H1 (cell line): Measurements from ENCODE around the gene TOB1. TPM values are rescaled to one million over a fixed set of nuclear protein-coding genes. Genes with fewer than 3 reads are reported as not detected.
A peak's percentile ranks its signal among the peaks of the same experiment; 100 is the strongest.

ENCODE experiments used
- CTCF ChIA-PET: fragments of 300-600 bp; sonication (Branson Sonifier 250); formaldehyde crosslinking; loops from one replicate; lab custom pipeline; 2021; ENCODE audit not compliant: partially characterized antibody; lab: Charles Lee
- POLR2A ChIA-PET: fragments of 300-600 bp; sonication (Branson Sonifier 250); formaldehyde crosslinking; loops from one replicate; lab custom pipeline; 2021; ENCODE audit warnings: inconsistent platforms; ENCODE audit not compliant: partially characterized antibody; lab: Charles Lee
- DNase-seq, 2 experiments: peaks; one replicate each; pipeline versions ENCODE4 v3.0.0 to v3.0.0-alpha.2; 2010 to 2022; ENCODE audit warnings: low spot score in 2 of 2, low read depth in 1 of 2, mixed read lengths in 1 of 2
- FAIRE-seq: peaks from 2 replicates; lab custom pipeline; 2011; peaks lifted over from hg19 to GRCh38; lab: Jason Lieb, UNC
- H2AFZ ChIP-seq: 2 replicates; pipeline ENCODE4 v1.8.1; 2012; ENCODE audit warnings: low read length, inconsistent platforms
- H2AK5ac ChIP-seq: 2 replicates; pipeline ENCODE4 v1.6.1; 2013; ENCODE audit warnings: low read depth, low read length
- H2BK120ac ChIP-seq: replicated peaks from 2 replicates; pipeline ENCODE3; 2013; ENCODE audit warnings: low read depth, low read length, inconsistent platforms
- H2BK12ac ChIP-seq: 2 replicates; pipeline ENCODE4 v1.6.1; 2013; ENCODE audit warnings: low read depth, low read length
- H2BK15ac ChIP-seq: 2 replicates; pipeline ENCODE4 v1.6.1; 2013; ENCODE audit warnings: low read length
- H2BK20ac ChIP-seq: 2 replicates; pipeline ENCODE4 v1.6.1; 2013; ENCODE audit warnings: low read length
- H2BK5ac ChIP-seq: 2 replicates; pipeline ENCODE4 v1.6.1; 2013; ENCODE audit warnings: low read depth, low read length
- H3K14ac ChIP-seq: 2 replicates; pipeline ENCODE4 v1.6.1; 2013; ENCODE audit warnings: inconsistent platforms; ENCODE audit not compliant: insufficient read length
- H3K18ac ChIP-seq: 2 replicates; pipeline ENCODE4 v1.6.1; 2013; ENCODE audit warnings: low read length; ENCODE audit errors: extremely low read depth
- H3K23ac ChIP-seq: 2 replicates; pipeline ENCODE4 v1.6.1; 2013; ENCODE audit warnings: inconsistent platforms; ENCODE audit not compliant: insufficient read length
- H3K23me2 ChIP-seq: 2 replicates; pipeline ENCODE4 v1.6.1; 2013; ENCODE audit warnings: low read depth, low read length
- H3K27ac ChIP-seq: 2 replicates; pipeline ENCODE4 v1.6.1; 2011; ENCODE audit warnings: low read depth, low read length, inconsistent platforms
- H3K27me3 ChIP-seq, 4 experiments: replicated peaks in 1 of 4; 1 replicate in 1 of 4; 2 replicates in 3 of 4; pipeline versions ENCODE4 v1.6.1 to v1.8.1; 2011 to 2013; ENCODE audit warnings: low read length in 3 of 4, mild to moderate bottlenecking in 3 of 4, inconsistent platforms in 2 of 4, mixed read lengths in 2 of 4, moderate library complexity in 1 of 4; ENCODE audit not compliant: control insufficient read depth in 3 of 4, insufficient read depth in 3 of 4; ENCODE audit errors: extremely low read depth in 1 of 4
- H3K36me3 ChIP-seq, 4 experiments: 2 replicates each; pipeline versions ENCODE4 v1.6.1 to v1.8.1; 2011 to 2013; ENCODE audit warnings: mild to moderate bottlenecking in 4 of 4, low read length in 3 of 4, moderate library complexity in 2 of 4, control low read depth in 1 of 4, inconsistent platforms in 1 of 4; ENCODE audit not compliant: insufficient read depth in 4 of 4, control insufficient read depth in 2 of 4
- H3K4ac ChIP-seq: replicated peaks from 2 replicates; pipeline ENCODE3; 2013; ENCODE audit warnings: low read length, low read depth, mixed read lengths, inconsistent platforms; ENCODE audit not compliant: insufficient read length
- H3K4me1 ChIP-seq, 4 experiments: replicated peaks in 1 of 4; 1 replicate in 1 of 4; 2 replicates in 3 of 4; pipeline versions ENCODE4 v1.6.1 to v1.8.1; 2011 to 2013; ENCODE audit warnings: low read length in 3 of 4, inconsistent platforms in 2 of 4, mixed read lengths in 1 of 4; ENCODE audit not compliant: insufficient read depth in 4 of 4, control insufficient read depth in 3 of 4
- H3K4me2 ChIP-seq, 2 experiments: 2 replicates each; pipeline versions ENCODE4 v1.6.1 to v1.8.1; 2011 to 2013; ENCODE audit warnings: low read depth in 2 of 2, low read length in 2 of 2, control low read depth in 1 of 2, inconsistent platforms in 1 of 2, mild to moderate bottlenecking in 1 of 2; ENCODE audit not compliant: insufficient read depth in 1 of 2
- H3K4me3 ChIP-seq, 4 experiments: fragments of 200-600, 300-600 bp in 1 of 4; sonication (generic), shearing (Covaris generic), sonication (Bioruptor Twin) in 1 of 4; 2 replicates each; pipeline versions ENCODE4 v1.5.1 to v1.8.1; 2011 to 2016; ENCODE audit warnings: low read length in 4 of 4, low read depth in 3 of 4, control low read depth in 2 of 4, inconsistent platforms in 2 of 4, mild to moderate bottlenecking in 2 of 4, mixed read lengths in 1 of 4, moderate library complexity in 1 of 4; ENCODE audit not compliant: insufficient read depth in 2 of 4; ENCODE audit errors: extremely low read depth in 1 of 4
- H3K56ac ChIP-seq: replicated peaks from 2 replicates; pipeline ENCODE3; 2013; ENCODE audit warnings: low read depth, mild to moderate bottlenecking, mixed read lengths, low read length, inconsistent platforms; ENCODE audit not compliant: insufficient read length
- H3K79me1 ChIP-seq: 2 replicates; pipeline ENCODE4 v1.6.1; 2013; ENCODE audit warnings: low read depth, low read length, control low read depth
- H3K79me2 ChIP-seq, 2 experiments: 2 replicates each; pipeline versions ENCODE4 v1.6.1 to v1.8.1; 2012 to 2013; ENCODE audit warnings: low read length in 2 of 2, mild to moderate bottlenecking in 2 of 2, inconsistent platforms in 1 of 2; ENCODE audit not compliant: insufficient read depth in 2 of 2, control insufficient read depth in 1 of 2
- H3K9ac ChIP-seq, 4 experiments: replicated peaks in 1 of 4; 1 replicate in 1 of 4; 2 replicates in 3 of 4; pipeline versions ENCODE4 v1.6.1 to v1.8.1; 2011 to 2013; ENCODE audit warnings: low read depth in 3 of 4, low read length in 3 of 4, control low read depth in 2 of 4, mild to moderate bottlenecking in 2 of 4, moderate library complexity in 2 of 4, inconsistent platforms in 1 of 4; ENCODE audit errors: extremely low read depth in 1 of 4
- H3K9me3 ChIP-seq, 2 experiments: 2 replicates each; pipeline versions ENCODE4 v1.6.1 to v1.8.1; 2012 to 2013; ENCODE audit warnings: mild to moderate bottlenecking in 2 of 2, moderate library complexity in 2 of 2, control low read depth in 1 of 2, inconsistent platforms in 1 of 2, low read depth in 1 of 2, low read length in 1 of 2, mixed read lengths in 1 of 2; ENCODE audit not compliant: insufficient read depth in 2 of 2
- H4K20me1 ChIP-seq, 2 experiments: replicated peaks in 1 of 2; 2 replicates each; pipeline versions ENCODE3 to v1.8.1; 2011 to 2013; ENCODE audit warnings: inconsistent platforms in 2 of 2, low read length in 2 of 2, mild to moderate bottlenecking in 1 of 2; ENCODE audit not compliant: insufficient read depth in 2 of 2, control insufficient read depth in 1 of 2
- H4K5ac ChIP-seq: 2 replicates; pipeline ENCODE4 v1.6.1; 2013; ENCODE audit warnings: low read length, low read depth, mixed read lengths, inconsistent platforms; ENCODE audit not compliant: insufficient read length
- H4K8ac ChIP-seq: 2 replicates; pipeline ENCODE4 v1.8.0; 2013; ENCODE audit warnings: mild to moderate bottlenecking, moderate library complexity, low read length, inconsistent platforms; ENCODE audit not compliant: insufficient read depth; ENCODE audit errors: extremely low read depth
- H4K91ac ChIP-seq: replicated peaks from 2 replicates; pipeline ENCODE3; 2013; ENCODE audit warnings: low read length, mixed read lengths, inconsistent platforms; ENCODE audit not compliant: insufficient read length
- ASH2L ChIP-seq: fragments of 200-600, 300-600 bp; sonication (generic); IDR thresholded peaks from one replicate; pipeline ENCODE4 v1.7.1; 2017; ENCODE audit warnings: low read length
- BACH1 ChIP-seq: IDR thresholded peaks from 2 replicates; pipeline ENCODE4 v1.6.1; 2012; ENCODE audit warnings: low read length, improper control_type of control experiment
- CEBPB ChIP-seq: IDR thresholded peaks from 2 replicates; pipeline ENCODE4 v1.6.1; 2012; ENCODE audit warnings: low read depth, low read length
- EP300 ChIP-seq, 2 experiments: IDR thresholded peaks; 1 replicate in 1 of 2; 2 replicates in 1 of 2; pipeline ENCODE4 v1.6.1; 2011 to 2012; ENCODE audit warnings: low read depth in 2 of 2, low read length in 2 of 2, mild to moderate bottlenecking in 2 of 2, borderline replicate concordance in 1 of 2, inconsistent platforms in 1 of 2, moderate library complexity in 1 of 2
- GTF2F1 ChIP-seq: IDR thresholded peaks from 2 replicates; pipeline ENCODE4 v1.6.1; 2012; ENCODE audit warnings: low read depth, low read length, improper control_type of control experiment, borderline replicate concordance
- KDM4A ChIP-seq: IDR thresholded peaks from one replicate; pipeline ENCODE4 v1.7.1; 2012; ENCODE audit warnings: low read depth, mild to moderate bottlenecking, moderate library complexity, low read length, inconsistent platforms; ENCODE audit not compliant: severe bottlenecking
- PHF8 ChIP-seq: fragments of 200-600 bp; sonication (generic); conservative IDR thresholded peaks from 2 replicates; pipeline ENCODE4 v1.7.1; 2012; ENCODE audit warnings: low read depth, mild to moderate bottlenecking, inconsistent platforms, low read length, moderate library complexity
- RAD21 ChIP-seq, 2 experiments: IDR thresholded peaks in 1 of 2; conservative IDR thresholded peaks in 1 of 2; 2 replicates each; pipeline ENCODE4 v1.6.1; 2011; ENCODE audit warnings: low read depth in 2 of 2, low read length in 2 of 2, improper control_type of control experiment in 1 of 2, inconsistent platforms in 1 of 2, mild to moderate bottlenecking in 1 of 2, moderate library complexity in 1 of 2
- SAP30 ChIP-seq: fragments of 300-600 bp; sonication (generic); IDR thresholded peaks from 2 replicates; pipeline ENCODE4 v1.7.1; 2012; ENCODE audit warnings: low read length, moderate library complexity, mild to moderate bottlenecking, inconsistent platforms; ENCODE audit not compliant: insufficient read depth, insufficient replicate concordance
- SIRT6 ChIP-seq: IDR thresholded peaks from one replicate; pipeline ENCODE4 v1.7.1; 2012; ENCODE audit warnings: low read length, inconsistent platforms
- SP1 ChIP-seq: IDR thresholded peaks from 2 replicates; pipeline ENCODE4 v1.6.1; 2011; ENCODE audit warnings: low read depth, low read length
- TCF12 ChIP-seq: IDR thresholded peaks from 2 replicates; pipeline ENCODE4 v1.6.1; 2011; ENCODE audit warnings: low read depth, mild to moderate bottlenecking, low read length
- TEAD4 ChIP-seq: IDR thresholded peaks from 2 replicates; pipeline ENCODE4 v1.6.1; 2012; ENCODE audit warnings: low read depth, low read length, inconsistent platforms, mixed read lengths
- WGBS, 2 experiments: shearing (Covaris generic) in 1 of 2; methylation state at CpG; one replicate each; pipeline versions ENCODE4 v1.1.6 to v1.1.7; 2013 to 2015; ENCODE audit warnings: low lambda C conversion rate in 2 of 2, mixed read lengths in 2 of 2, inconsistent platforms in 1 of 2, low coverage in 1 of 2, missing lambda C conversion rate in 1 of 2; ENCODE audit not compliant: insufficient replicate concordance in 2 of 2, insufficient coverage in 1 of 2, insufficient read length in 1 of 2; ENCODE audit errors: extremely low coverage in 1 of 2, missing lambda C conversion rate in 1 of 2; 5-methylcytosine and 5-hydroxymethylcytosine counted together
- polyA plus RNA-seq, 7 experiments: library from polyadenylated mRNA; depleted of rRNA in 3 of 7; stranded (reverse) in 5 of 7; unstranded in 2 of 7; fragments of >200 nt in 5 of 7; fragments of 200-250 nt in 2 of 7; gene quantifications; 1 replicate in 5 of 7; 2 replicates in 1 of 7; 4 replicates in 1 of 7; pipeline versions ENCODE4 v1.2.1 to v1.2.3, GENCODE V29; 2011 to 2013; ENCODE audit warnings: missing spikeins in 2 of 7, mixed read lengths in 2 of 7
- total RNA-seq: library from RNA; stranded (reverse); fragmentation: NEBNext Ultra II Directional; extraction: Animal tissue kit (Norgen Biotek cat#: 25700); gene quantifications from 2 replicates; pipeline ENCODE4 v1.2.1, GENCODE V29; 2021

The TOB1 gene
- total and polyA plus RNA-seq, 2 of the 8 experiments (the other 6 are each of a cell fraction or from before 2014, with no cell fraction given), result 14.4 to 20.8 TPM

DNA sequence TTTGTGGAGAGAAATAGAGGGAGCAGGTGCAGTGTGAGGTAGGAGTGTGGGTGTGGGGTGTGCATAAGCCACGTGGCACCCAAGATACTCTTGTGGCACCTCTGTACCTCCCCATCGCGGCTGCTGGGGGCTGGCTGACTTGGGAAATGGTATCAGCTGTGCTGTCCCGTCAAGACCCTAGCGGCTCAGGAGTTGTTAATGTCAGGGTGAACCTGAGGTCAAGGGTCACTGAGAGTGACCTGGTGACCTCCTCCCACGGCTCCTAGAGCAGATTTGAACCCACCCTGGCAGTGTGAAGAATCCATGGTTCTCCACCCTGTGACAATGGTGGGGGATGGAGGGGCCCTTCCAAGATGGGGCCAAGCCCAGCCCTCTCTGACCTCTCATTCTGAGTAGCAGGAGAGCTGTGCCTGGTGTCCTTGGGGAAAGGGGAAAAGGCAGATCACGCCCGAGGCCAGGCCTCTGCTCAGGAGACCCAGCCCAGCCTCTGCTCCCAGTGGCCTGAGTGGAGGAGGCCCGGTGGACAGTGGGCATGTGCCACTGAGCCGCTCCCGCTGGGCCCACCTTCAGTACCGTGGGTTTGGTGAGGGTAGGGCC, 33.8 kb downstream of the TOB1 start:
- no peak overlapping the region for H3K27ac ChIP-seq
- peak overlapping the region; percentile 48; the same call in 1 of the 2 replicates for H3K18ac ChIP-seq
- no peak overlapping the region for H3K23ac ChIP-seq
- H2BK20ac ChIP-seq, result no peak overlapping the region
- ChIA-PET POLR2A (interaction anchor here (4.3 kb wide), 1 partner anchor 34 kb away, joined by 21 read pairs; the partner anchor contains the start of gene TOB1), CTCF (interaction anchor here (1.1 to 10.5 kb wide), 7 partner anchors 9 to 48 kb away, joined by 3 to 125 read pairs (median 4); no protein-coding TSS in a partner anchor)
- no peaks in the 10 kb centered on the region for H3K79me1 ChIP-seq
- H4K8ac ChIP-seq, result no peak overlapping the region; the same call in 1 of the 2 replicates
- H3K9me3 ChIP-seq, result no peaks in the 10 kb centered on the region
- H3K4me1 ChIP-seq, result peaks cover 7 to 33% (median 24%) of the 10 kb centered on the region in 4 experiments
- no peak overlapping the region for H3K14ac ChIP-seq
- WGBS, 2 experiments, result 90% methylated on average over 12 of the region's 12 CpGs; no CpG with 5 or more reads in 1 of the 2 experiments
- no peak overlapping the region for H2AFZ ChIP-seq
- H2BK5ac ChIP-seq, result 0 out of 2 replicates have a peak overlapping the region, but pooled peaks have one; percentile 40
- peak overlapping the region; percentile 97 for H2BK15ac ChIP-seq
- H2AK5ac ChIP-seq, result no peak overlapping the region
- no peak overlapping the region for H3K4ac ChIP-seq
- H3K27me3 ChIP-seq, result no peaks in the 10 kb centered on the region
- H2BK12ac ChIP-seq, result 0 out of 2 replicates have a peak overlapping the region, but pooled peaks have one; percentile 19
- H3K56ac ChIP-seq, result no peak overlapping the region
- FAIRE-seq, result no peak
- no peak overlapping the region for H3K4me2 ChIP-seq
- H3K79me2 ChIP-seq, result no peaks in the 10 kb centered on the region
- no peak overlapping the region for H2BK120ac ChIP-seq
- H4K5ac ChIP-seq, result no peak overlapping the region
- no peak overlapping the region for H3K9ac ChIP-seq
- H4K20me1 ChIP-seq, result no peaks in the 10 kb centered on the region
- no peak overlapping the region for H3K4me3 ChIP-seq
- H4K91ac ChIP-seq, result no peak overlapping the region
- no peaks in the 10 kb centered on the region for H3K23me2 ChIP-seq
- no peak for DNase-seq
- no peaks in the 10 kb centered on the region for H3K36me3 ChIP-seq
- no peak for TF ChIP-seq PHF8
- TF ChIP-seq SP1, result no peak
- no peak for TF ChIP-seq EP300 (IDR thresholded peaks at IDR 0.05; ENCODE audit: borderline replicate concordance in 1 of 2, low read depth in 2 of 2, low read length in 2 of 2)
- TF ChIP-seq GTF2F1, result no peak
- TF ChIP-seq RAD21 (IDR thresholded peaks at IDR 0.05 in 1 of 2, conservative IDR thresholded peaks at IDR 0.05 in 1 of 2; ENCODE audit: low read depth in 2 of 2, low read length in 2 of 2), result no peak
- no peak for TF ChIP-seq CEBPB
- no peak for TF ChIP-seq SAP30
- TF ChIP-seq BACH1, result no peak
- TF ChIP-seq KDM4A, result no peak
- TF ChIP-seq ASH2L, result no peak
- no peak for TF ChIP-seq SIRT6
- TF ChIP-seq TEAD4, result no peak
- TF ChIP-seq TCF12, result no peak
